GM12878 (cell line): ENCODE measurements around the gene GPC5. TPM values are rescaled to one million over a fixed set of nuclear protein-coding genes. Genes with fewer than 3 reads are reported as not detected.

Experiments
- ATAC-seq: fragments of 200-7000 bp; cut with Tn5 transposase; 3 replicates; pipeline ENCODE4 v1.9.1; 2020; ENCODE audit warnings: mild to moderate bottlenecking, moderate library complexity
- BruUV-seq: library from RNA; stranded (reverse); fragments of 400-500 nt; replicated peaks from 2 replicates; lab custom pipeline; 2021; lab: Mats Ljungman, UMichigan
- CTCF ChIA-PET: fragments of 300-600 bp; sonication (Branson Sonifier 250); formaldehyde crosslinking; extraction: SDS; loops from one replicate; lab custom pipeline; 2021; ENCODE audit warnings: inconsistent platforms; lab: Yijun Ruan, JAX
- POLR2A ChIA-PET: fragments of 350-600 bp; formaldehyde crosslinking; extraction: SDS; loops from one replicate; lab custom pipeline; 2021; ENCODE audit warnings: inconsistent platforms; lab: Charles Lee
- RAD21 ChIA-PET: fragments of 300-600 bp; sonication (Branson Sonifier 250); formaldehyde crosslinking; loops from one replicate; lab custom pipeline; 2023; ENCODE audit warnings: antibody characterized with exemption; ENCODE audit not compliant: unreplicated experiment; lab: Charles Lee
- SMC1A ChIA-PET: fragments of 300-600 bp; sonication (Branson Sonifier 250); formaldehyde crosslinking; loops from one replicate; lab custom pipeline; 2023; ENCODE audit not compliant: unreplicated experiment, uncharacterized antibody; lab: Charles Lee
- DNase-seq: peaks from one replicate; pipeline ENCODE4 v3.0.0-alpha.2; 2011; ENCODE audit warnings: low read depth, low spot score
- FAIRE-seq: peaks from 3 replicates; lab custom pipeline; 2011; peaks lifted over from hg19 to GRCh38; lab: Jason Lieb, UNC
- H2AFZ ChIP-seq: 2 replicates; pipeline ENCODE4 v1.6.0; 2011; ENCODE audit warnings: low read depth, low read length, control low read depth; ENCODE audit not compliant: control insufficient read depth
- H3K27ac ChIP-seq: 2 replicates; pipeline ENCODE4 v1.5.1; 2011; ENCODE audit warnings: control low read depth; ENCODE audit not compliant: control insufficient read depth, insufficient read depth
- H3K27me3 ChIP-seq, 2 experiments: replicated peaks in 1 of 2; 2 replicates each; pipeline versions ENCODE4 v1.6.0 to v1.6.1; 2011; ENCODE audit warnings: low read length in 1 of 2; ENCODE audit not compliant: control insufficient read depth in 2 of 2, insufficient read depth in 2 of 2
- H3K36me3 ChIP-seq, 2 experiments: 2 replicates each; pipeline ENCODE4 v1.5.1; 2011; ENCODE audit warnings: low read length in 1 of 2; ENCODE audit not compliant: control insufficient read depth in 2 of 2, insufficient read depth in 2 of 2
- H3K4me1 ChIP-seq: 2 replicates; pipeline ENCODE4 v1.6.1; 2011; ENCODE audit warnings: mild to moderate bottlenecking, low read length, moderate library complexity, mixed read lengths; ENCODE audit not compliant: control insufficient read depth, insufficient read depth
- H3K4me2 ChIP-seq: 2 replicates; pipeline ENCODE4 v1.6.0; 2011; ENCODE audit warnings: control low read depth; ENCODE audit not compliant: control insufficient read depth, insufficient read depth
- H3K4me3 ChIP-seq: fragments of 200-600 bp; sonication (generic); 2 replicates; pipeline ENCODE4 v1.5.1; 2016
- H3K79me2 ChIP-seq: 2 replicates; pipeline ENCODE4 v1.6.0; 2011; ENCODE audit warnings: low read length; ENCODE audit not compliant: control insufficient read depth, insufficient read depth
- H3K9ac ChIP-seq: 2 replicates; pipeline ENCODE4 v1.8.0; 2011; ENCODE audit warnings: low read length, control low read depth, mixed read lengths; ENCODE audit not compliant: control insufficient read depth, insufficient read depth
- H3K9me3 ChIP-seq: replicated peaks from 3 replicates; pipeline ENCODE4 v1.5.1; 2011; ENCODE audit warnings: mild to moderate bottlenecking, low read length; ENCODE audit not compliant: control insufficient read depth, insufficient read depth
- H4K20me1 ChIP-seq: 2 replicates; pipeline ENCODE4 v1.6.0; 2011; ENCODE audit not compliant: control insufficient read depth, insufficient read depth
- CREB1 ChIP-seq: IDR thresholded peaks from 2 replicates; pipeline ENCODE4 v1.6.1; 2012; ENCODE audit warnings: low read depth, mild to moderate bottlenecking, inconsistent platforms
- EED ChIP-seq: sonication (generic); IDR thresholded peaks from 2 replicates; pipeline ENCODE4 v1.6.1; 2016; ENCODE audit warnings: antibody characterized with exemption, low read depth
- GATAD2B ChIP-seq: fragments of 450-650 bp; conservative IDR thresholded peaks from 2 replicates; pipeline ENCODE4 v1.6.1; 2017; ENCODE audit warnings: low read depth, mild to moderate bottlenecking, moderate library complexity
- MTA2 ChIP-seq: fragments of 450-650 bp; IDR thresholded peaks from 2 replicates; pipeline ENCODE4 v1.6.1; 2016; ENCODE audit warnings: low read depth, mild to moderate bottlenecking, moderate library complexity
- MXI1 ChIP-seq: fragments of 150-350 bp; IDR thresholded peaks from 2 replicates; pipeline ENCODE4 v1.6.1; 2011; ENCODE audit warnings: low read depth, mild to moderate bottlenecking, inconsistent platforms, low read length, improper control_type of control experiment
- NFYB ChIP-seq: IDR thresholded peaks from 2 replicates; pipeline ENCODE4 v1.6.1; 2011; ENCODE audit warnings: low read depth, mild to moderate bottlenecking, low read length, improper control_type of control experiment, moderate library complexity; ENCODE audit not compliant: insufficient read depth
- SIX5 ChIP-seq: IDR thresholded peaks from 2 replicates; pipeline ENCODE4 v1.6.1; 2011; ENCODE audit warnings: mild to moderate bottlenecking, low read depth, low read length, moderate library complexity; ENCODE audit not compliant: severe bottlenecking
- SKIL ChIP-seq: fragments of 450-650 bp; IDR thresholded peaks from 2 replicates; pipeline ENCODE4 v1.6.1; 2017; ENCODE audit warnings: mild to moderate bottlenecking, low read depth, inconsistent platforms; ENCODE audit not compliant: poor library complexity, severe bottlenecking
- TARDBP ChIP-seq: IDR thresholded peaks from 2 replicates; pipeline ENCODE4 v1.6.1; 2016; ENCODE audit warnings: borderline replicate concordance
- WGBS: methylation state at CpG from one replicate; pipeline ENCODE4 v1.1.6; 2016; ENCODE audit warnings: low lambda C conversion rate; ENCODE audit not compliant: insufficient replicate concordance, insufficient coverage; ENCODE audit errors: missing lambda C conversion rate; 5-methylcytosine and 5-hydroxymethylcytosine counted together
- in situ Hi-C: fragments of 300-500 bp; cut with MboI; formaldehyde crosslinking; loops from 9 replicates; pipeline ENCODE4 v1.14.3; 2018; ENCODE audit warnings: mixed read lengths
- intact Hi-C: fragments of 100-400 bp; cut with micrococcal nuclease; formaldehyde crosslinking; loops from one replicate; pipeline ENCODE4 v1.14.2; 2022; ENCODE audit not compliant: unreplicated experiment
- polyA plus RNA-seq, 11 experiments: library from polyadenylated mRNA; depleted of rRNA in 4 of 11; unstranded in 6 of 11; stranded (reverse) in 5 of 11; fragments of >200 nt; fragmentation: Nextera tagmentation in 4 of 11; fragmentation: Illumina TruSeq in 1 of 11; extraction: Ambion mirVana in 4 of 11; extraction: Trizol in 1 of 11; gene quantifications; 1 replicate in 1 of 11; 2 replicates in 10 of 11; pipeline versions ENCODE4 v1.2.1 to v1.2.3, GENCODE V29; 2011 to 2016; ENCODE audit warnings: inconsistent platforms in 2 of 11, missing spikeins in 2 of 11, low read depth in 1 of 11
- total RNA-seq, 4 experiments: library from RNA; depleted of rRNA in 3 of 4; stranded (reverse); fragments of >200 nt in 3 of 4; fragmentation: Illumina TruSeq in 1 of 4; extraction: Trizol in 1 of 4; gene quantifications; 2 replicates each; pipeline versions ENCODE4 v1.2.1 to v1.2.3, GENCODE V29; 2013 to 2021

The GPC5 gene
- total and polyA plus RNA-seq, 10 of the 15 experiments (the other 5 are each of a cell fraction or from before 2014, with no cell fraction given), result 0.05 to 0.87 (median 0.44) TPM; not detected in 1

- intact Hi-C loops, result no loop called here
- H2AFZ ChIP-seq, result no peak overlapping the region
- no peaks in the 10 kb centered on the region for H3K36me3 ChIP-seq
- ChIA-PET SMC1A (interaction anchor here (1.2 to 1.3 kb wide), 2 partner anchors 11 to 21 kb away, joined by 3 to 4 read pairs; no protein-coding TSS in a partner anchor), POLR2A (no interaction called here), RAD21 (no interaction called here), CTCF (no interaction called here)
- no peaks in the 10 kb centered on the region for H3K4me1 ChIP-seq
- no peaks in the 10 kb centered on the region for H3K79me2 ChIP-seq
- no peaks in the 10 kb centered on the region for H3K9me3 ChIP-seq
- no peak overlapping the region for H3K27ac ChIP-seq
- H3K27me3 ChIP-seq, result no peaks in the 10 kb centered on the region
- no peak for DNase-seq
- FAIRE-seq, result no peak
- WGBS, result 0% methylated on average over 4 of the region's 4 CpGs
- H3K4me2 ChIP-seq, result no peak overlapping the region
- no peak overlapping the region for H3K4me3 ChIP-seq
- no TSS peak for BruUV-seq
- ATAC-seq, result no peak
- no peak overlapping the region for H3K9ac ChIP-seq
- H4K20me1 ChIP-seq, result no peaks in the 10 kb centered on the region
- TF ChIP-seq MTA2 (no peak), NFYB (no peak), SKIL (no peak), CREB1 (no peak), TARDBP (no peak), EED (no peak), MXI1 (no peak), SIX5 (no peak), GATAD2B (no peak)
- in situ Hi-C loops, result no loop called here
These were observed 1429.1 kb downstream of the GPC5 start for GRCh38 chr13:92827503-92827902.
